Peyer's patch (tissue), 4 donors: Measurements from ENCODE around the gene P3H4.

Source experiments
- POLR2A ChIP-seq, 2 donors: fragments of 450-650 bp; IDR thresholded peaks; one replicate each; pipeline ENCODE4 v1.5.1; 2017; ENCODE audit warnings: antibody characterized with exemption in 2 of 2, mild to moderate bottlenecking in 2 of 2, moderate library complexity in 2 of 2
- TF ChIP-seq, protein P1 (sequence below), 6 experiments: fragments of 450-650 bp in 4 of 6; fragments of 200-600 bp in 2 of 6; sonication (generic) in 1 of 6; IDR thresholded peaks; one replicate each; pipeline ENCODE4 v1.5.1; 2017 to 2019; ENCODE audit warnings: antibody characterized with exemption in 6 of 6, mild to moderate bottlenecking in 3 of 6, moderate library complexity in 1 of 6

DNA sequence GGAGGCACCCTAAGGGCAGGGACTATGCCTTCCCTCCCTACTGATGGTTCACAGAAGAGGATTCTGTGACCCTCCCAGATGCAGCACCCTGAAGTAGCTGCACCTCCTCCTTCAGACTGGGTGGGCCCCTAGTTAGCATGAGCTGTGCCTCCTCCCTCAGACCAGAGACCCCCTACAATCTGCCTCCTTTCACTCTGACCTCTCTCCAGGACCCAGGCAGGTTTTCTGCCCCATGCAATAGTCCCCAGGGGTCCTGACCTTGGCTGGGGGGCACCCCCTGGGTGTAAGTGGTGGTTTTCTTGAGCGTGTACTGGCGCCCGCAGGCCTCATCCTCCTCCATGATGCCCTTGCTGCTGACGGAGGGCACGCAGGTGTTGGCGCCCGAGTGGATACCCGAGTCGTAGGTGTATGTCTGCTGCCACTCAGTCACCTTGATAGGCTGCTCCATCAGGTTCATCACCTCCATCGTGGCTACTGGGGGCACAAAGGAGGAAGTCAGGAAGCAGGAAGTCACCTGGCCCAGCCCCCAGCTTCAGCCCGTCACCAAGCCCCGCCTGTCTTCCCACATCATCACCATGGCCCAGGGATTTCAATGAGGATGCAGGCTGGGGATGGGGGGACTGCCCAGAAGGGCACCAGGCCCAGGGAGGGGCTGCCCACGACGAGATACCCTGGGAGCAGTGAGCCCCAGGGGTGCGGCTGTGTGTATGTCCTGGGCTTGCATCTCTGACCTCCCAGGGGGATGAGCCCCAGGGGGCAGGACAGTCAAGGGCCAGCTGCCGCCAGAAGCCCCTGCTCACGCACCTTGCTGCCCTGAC, 40.2 kb downstream of the P3H4 start:
- TF ChIP-seq, protein P1, sequence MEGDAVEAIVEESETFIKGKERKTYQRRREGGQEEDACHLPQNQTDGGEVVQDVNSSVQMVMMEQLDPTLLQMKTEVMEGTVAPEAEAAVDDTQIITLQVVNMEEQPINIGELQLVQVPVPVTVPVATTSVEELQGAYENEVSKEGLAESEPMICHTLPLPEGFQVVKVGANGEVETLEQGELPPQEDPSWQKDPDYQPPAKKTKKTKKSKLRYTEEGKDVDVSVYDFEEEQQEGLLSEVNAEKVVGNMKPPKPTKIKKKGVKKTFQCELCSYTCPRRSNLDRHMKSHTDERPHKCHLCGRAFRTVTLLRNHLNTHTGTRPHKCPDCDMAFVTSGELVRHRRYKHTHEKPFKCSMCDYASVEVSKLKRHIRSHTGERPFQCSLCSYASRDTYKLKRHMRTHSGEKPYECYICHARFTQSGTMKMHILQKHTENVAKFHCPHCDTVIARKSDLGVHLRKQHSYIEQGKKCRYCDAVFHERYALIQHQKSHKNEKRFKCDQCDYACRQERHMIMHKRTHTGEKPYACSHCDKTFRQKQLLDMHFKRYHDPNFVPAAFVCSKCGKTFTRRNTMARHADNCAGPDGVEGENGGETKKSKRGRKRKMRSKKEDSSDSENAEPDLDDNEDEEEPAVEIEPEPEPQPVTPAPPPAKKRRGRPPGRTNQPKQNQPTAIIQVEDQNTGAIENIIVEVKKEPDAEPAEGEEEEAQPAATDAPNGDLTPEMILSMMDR (IDR thresholded peaks at IDR 0.05): no peak
- TF ChIP-seq POLR2A (IDR thresholded peaks at IDR 0.05): no peak
